ENCODE results near the gene ME1. TPM values are rescaled to one million over a fixed set of nuclear protein-coding genes. Genes with fewer than 3 reads are reported as not detected.
A peak's percentile ranks its signal among the peaks of the same experiment; 100 is the strongest.

The ME1 gene
- total RNA-seq, 1 donor from 2014 or later = 12.8 TPM

GRCh38 chr6:83432636-83433035 lies 1.8 kb upstream of the ME1 start:
- intact Hi-C loops (cut with DNase I) = no loop called here
- Histone ChIP-seq H3K4me1 (peaks cover 26% of the 10 kb centered on the region), H3K4me3 (no peak overlapping the region), H3K9me3 (no peaks in the 10 kb centered on the region), H3K36me3 (no peaks in the 10 kb centered on the region), H3K27ac (no peak overlapping the region), H3K27me3 (no peaks in the 10 kb centered on the region)
- TF ChIP-seq POLR2A (IDR thresholded peaks at IDR 0.05) (no peak), POLR2AphosphoS5 (IDR thresholded peaks at IDR 0.05; ENCODE audit: insufficient read depth in 1 of 2, low read depth in 1 of 2) (no peak)
- TF ChIP-seq, protein P1, sequence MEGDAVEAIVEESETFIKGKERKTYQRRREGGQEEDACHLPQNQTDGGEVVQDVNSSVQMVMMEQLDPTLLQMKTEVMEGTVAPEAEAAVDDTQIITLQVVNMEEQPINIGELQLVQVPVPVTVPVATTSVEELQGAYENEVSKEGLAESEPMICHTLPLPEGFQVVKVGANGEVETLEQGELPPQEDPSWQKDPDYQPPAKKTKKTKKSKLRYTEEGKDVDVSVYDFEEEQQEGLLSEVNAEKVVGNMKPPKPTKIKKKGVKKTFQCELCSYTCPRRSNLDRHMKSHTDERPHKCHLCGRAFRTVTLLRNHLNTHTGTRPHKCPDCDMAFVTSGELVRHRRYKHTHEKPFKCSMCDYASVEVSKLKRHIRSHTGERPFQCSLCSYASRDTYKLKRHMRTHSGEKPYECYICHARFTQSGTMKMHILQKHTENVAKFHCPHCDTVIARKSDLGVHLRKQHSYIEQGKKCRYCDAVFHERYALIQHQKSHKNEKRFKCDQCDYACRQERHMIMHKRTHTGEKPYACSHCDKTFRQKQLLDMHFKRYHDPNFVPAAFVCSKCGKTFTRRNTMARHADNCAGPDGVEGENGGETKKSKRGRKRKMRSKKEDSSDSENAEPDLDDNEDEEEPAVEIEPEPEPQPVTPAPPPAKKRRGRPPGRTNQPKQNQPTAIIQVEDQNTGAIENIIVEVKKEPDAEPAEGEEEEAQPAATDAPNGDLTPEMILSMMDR (IDR thresholded peaks at IDR 0.05) = no peak
- no peak for DNase-seq (ENCODE audit: extremely low spot score in 2 of 2)

DNA sequence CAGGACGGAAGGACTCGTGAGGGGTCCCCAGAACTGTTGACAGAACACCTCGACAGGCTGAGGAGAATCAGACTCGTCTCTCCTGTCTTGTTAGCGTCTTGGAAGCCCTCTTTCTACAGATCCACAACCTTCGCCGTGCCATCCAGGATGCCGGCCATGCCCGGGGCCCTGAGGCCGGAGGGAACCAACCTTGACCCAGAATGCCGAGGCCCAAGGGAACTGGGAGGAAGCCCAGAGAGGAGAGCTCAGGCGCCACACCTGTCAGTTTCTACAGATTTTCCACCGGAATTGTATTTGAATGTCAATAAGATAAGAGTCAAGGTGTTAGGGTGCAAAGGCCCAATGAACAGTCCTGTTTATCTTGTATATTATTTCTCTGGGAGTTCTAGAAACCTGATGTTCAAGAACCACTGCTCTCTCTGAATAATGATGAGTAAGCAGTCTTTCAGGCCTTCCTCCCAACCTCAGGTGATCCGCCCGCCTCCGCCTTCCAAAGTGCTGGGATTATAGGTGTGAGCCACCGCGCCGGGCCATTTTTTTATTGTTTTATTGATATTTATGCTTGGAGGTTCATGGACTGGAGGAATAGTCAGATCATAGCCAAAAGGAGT lies 799 bp upstream of the ME1 start:
- no peak for DNase-seq (ENCODE audit: extremely low spot score in 2 of 2)
- Histone ChIP-seq H3K4me3 (peak overlapping the region; percentile 72 to 80), H3K36me3 (no peaks in the 10 kb centered on the region), H3K9me3 (no peaks in the 10 kb centered on the region), H3K27ac (peak overlapping the region; percentile 73), H3K27me3 (no peaks in the 10 kb centered on the region), H3K4me1 (peaks cover 26% of the 10 kb centered on the region)
- TF ChIP-seq, protein P1 (IDR thresholded peaks at IDR 0.05) = no peak
- no peak for TF ChIP-seq POLR2A (IDR thresholded peaks at IDR 0.05)
- peak in 1 of 2 donors; percentile 2 for TF ChIP-seq POLR2AphosphoS5 (IDR thresholded peaks at IDR 0.05; ENCODE audit: insufficient read depth in 1 of 2, low read depth in 1 of 2)
- intact Hi-C loops (cut with DNase I) = no loop called here

DNA sequence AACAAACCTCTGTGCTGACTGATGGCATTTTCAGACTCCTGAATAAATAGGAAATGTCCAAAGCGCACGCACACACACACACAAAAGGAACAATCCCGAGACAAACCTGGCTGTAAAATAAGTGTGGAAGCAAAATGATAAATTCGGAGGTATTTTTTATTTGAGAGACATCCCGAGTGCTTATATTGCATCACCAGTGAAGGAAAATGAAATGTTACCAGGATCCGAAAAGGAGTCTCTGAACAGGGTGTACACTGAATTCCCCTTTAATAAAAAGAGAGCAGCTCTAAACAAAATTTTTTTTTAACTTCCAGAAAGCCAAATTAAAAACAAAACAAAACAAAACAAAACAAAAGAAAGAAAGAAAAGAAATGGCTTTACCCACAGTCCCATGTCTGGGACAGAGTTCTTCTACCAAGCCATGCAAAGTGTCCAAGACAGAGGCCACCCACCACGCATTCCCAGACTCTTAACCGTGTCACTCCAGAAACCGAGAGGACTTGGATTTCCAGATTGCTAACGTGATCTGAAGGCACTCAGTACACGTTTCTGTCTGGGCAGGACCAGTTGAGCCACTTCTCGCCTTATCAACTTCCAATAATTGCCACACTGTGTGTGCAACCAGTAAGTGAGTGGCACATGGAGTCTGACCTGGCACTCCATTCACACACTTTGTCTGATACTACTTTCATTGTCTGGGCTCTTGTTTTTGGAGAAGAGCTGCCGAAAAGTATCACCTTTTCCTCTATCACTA lies 817 bp downstream of the ME1 start:
- peaks cover 26% of the 10 kb centered on the region for H3K4me1 ChIP-seq
- intact Hi-C loops (cut with DNase I) = no loop called here

GRCh38 chr6:83429269-83429668 lies 1.6 kb downstream of the ME1 start:
- H3K4me3 ChIP-seq = no peak overlapping the region
- no peak for TF ChIP-seq POLR2AphosphoS5 (IDR thresholded peaks at IDR 0.05; ENCODE audit: insufficient read depth in 1 of 2, low read depth in 1 of 2)
- TF ChIP-seq, protein P1 (IDR thresholded peaks at IDR 0.05) = no peak
- no peak for TF ChIP-seq POLR2A (IDR thresholded peaks at IDR 0.05)
- peaks cover 26% of the 10 kb centered on the region for H3K4me1 ChIP-seq
- no peaks in the 10 kb centered on the region for H3K27me3 ChIP-seq
- DNase-seq (ENCODE audit: extremely low spot score in 2 of 2) = no peak
- no peaks in the 10 kb centered on the region for H3K9me3 ChIP-seq
- H3K36me3 ChIP-seq = no peaks in the 10 kb centered on the region
- H3K27ac ChIP-seq = no peak overlapping the region
- intact Hi-C loops (cut with DNase I) = no loop called here

More for the DNA sequence above, 817 bp downstream of the ME1 start:
- no peak for TF ChIP-seq POLR2AphosphoS5 (IDR thresholded peaks at IDR 0.05; ENCODE audit: insufficient read depth in 1 of 2, low read depth in 1 of 2)
- TF ChIP-seq POLR2A (IDR thresholded peaks at IDR 0.05) = no peak
- TF ChIP-seq, protein P1 (IDR thresholded peaks at IDR 0.05) = no peak
- Histone ChIP-seq H3K36me3 (no peaks in the 10 kb centered on the region), H3K9me3 (no peaks in the 10 kb centered on the region), H3K27ac (peak overlapping the region; percentile 73), H3K4me3 (peak overlapping the region; percentile 72 to 80), H3K27me3 (no peaks in the 10 kb centered on the region)
- DNase-seq (ENCODE audit: extremely low spot score in 2 of 2) = no peak

Measured in vagina (tissue), 2 donors.